ENCODE data around the gene MAP2K5.

GRCh38 chr15:67593562-67593961, 51.1 kb downstream of the MAP2K5 start:
- TF ChIP-seq CREM (IDR thresholded peaks at IDR 0.05; ENCODE audit: low read depth) = no peak
- TF ChIP-seq ZNF274 (IDR thresholded peaks at IDR 0.05; ENCODE audit: borderline replicate concordance, low read depth, low read length) = no peak
- no peak for TF ChIP-seq MTA1 (IDR thresholded peaks at IDR 0.05; ENCODE audit: borderline replicate concordance)
- no peak for TF ChIP-seq JUN (IDR thresholded peaks at IDR 0.05; ENCODE audit: borderline replicate concordance, low read depth, low read length)
- no peak for TF ChIP-seq JUN (CRISPR knock-in tag; IDR thresholded peaks at IDR 0.05; ENCODE audit: borderline replicate concordance)
- no peak for TF ChIP-seq SMARCC2 (IDR thresholded peaks at IDR 0.05; ENCODE audit: low read depth)
- TF ChIP-seq POLR2AphosphoS2 (IDR thresholded peaks at IDR 0.05; ENCODE audit: low read length) = no peak
- TF ChIP-seq POLR2AphosphoS5 (IDR thresholded peaks at IDR 0.05; ENCODE audit: control insufficient read depth, insufficient read depth, low read depth, low read length) = no peak
